GM12875 (cell line): ENCODE data around the gene SORD.

Experiments
- H3K4me3 ChIP-seq: one replicate; pipeline ENCODE4 v1.5.1; 2011; ENCODE audit warnings: low read depth, low read length, control low read depth
- TF ChIP-seq, protein P1 (sequence below): IDR thresholded peaks from 2 replicates; pipeline ENCODE4 v1.5.1; 2011; ENCODE audit warnings: low read depth, mild to moderate bottlenecking, control low read depth, inconsistent platforms, low read length, moderate library complexity, borderline replicate concordance; ENCODE audit not compliant: insufficient read depth

SORD gene

DNA sequence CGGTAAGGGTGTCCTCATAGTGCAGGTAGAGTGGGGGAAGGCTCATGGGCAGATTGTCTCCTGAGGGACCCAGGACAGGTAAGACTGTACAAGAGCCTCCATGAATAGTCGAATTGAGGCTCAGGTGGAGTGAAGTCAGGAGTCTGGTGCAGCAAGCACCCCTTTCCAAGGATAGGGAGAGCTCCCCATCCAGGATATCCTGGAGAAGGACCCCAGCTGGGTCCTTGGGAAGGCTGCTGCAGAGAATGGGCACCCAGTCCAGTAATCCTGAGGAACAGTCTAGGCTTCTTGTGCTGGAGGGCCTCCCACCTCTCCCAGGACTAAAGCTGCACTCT, 91.7 kb downstream of the SORD start:
- TF ChIP-seq, protein P1, sequence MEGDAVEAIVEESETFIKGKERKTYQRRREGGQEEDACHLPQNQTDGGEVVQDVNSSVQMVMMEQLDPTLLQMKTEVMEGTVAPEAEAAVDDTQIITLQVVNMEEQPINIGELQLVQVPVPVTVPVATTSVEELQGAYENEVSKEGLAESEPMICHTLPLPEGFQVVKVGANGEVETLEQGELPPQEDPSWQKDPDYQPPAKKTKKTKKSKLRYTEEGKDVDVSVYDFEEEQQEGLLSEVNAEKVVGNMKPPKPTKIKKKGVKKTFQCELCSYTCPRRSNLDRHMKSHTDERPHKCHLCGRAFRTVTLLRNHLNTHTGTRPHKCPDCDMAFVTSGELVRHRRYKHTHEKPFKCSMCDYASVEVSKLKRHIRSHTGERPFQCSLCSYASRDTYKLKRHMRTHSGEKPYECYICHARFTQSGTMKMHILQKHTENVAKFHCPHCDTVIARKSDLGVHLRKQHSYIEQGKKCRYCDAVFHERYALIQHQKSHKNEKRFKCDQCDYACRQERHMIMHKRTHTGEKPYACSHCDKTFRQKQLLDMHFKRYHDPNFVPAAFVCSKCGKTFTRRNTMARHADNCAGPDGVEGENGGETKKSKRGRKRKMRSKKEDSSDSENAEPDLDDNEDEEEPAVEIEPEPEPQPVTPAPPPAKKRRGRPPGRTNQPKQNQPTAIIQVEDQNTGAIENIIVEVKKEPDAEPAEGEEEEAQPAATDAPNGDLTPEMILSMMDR: no peak
- H3K4me3 ChIP-seq: no peak overlapping the region

DNA sequence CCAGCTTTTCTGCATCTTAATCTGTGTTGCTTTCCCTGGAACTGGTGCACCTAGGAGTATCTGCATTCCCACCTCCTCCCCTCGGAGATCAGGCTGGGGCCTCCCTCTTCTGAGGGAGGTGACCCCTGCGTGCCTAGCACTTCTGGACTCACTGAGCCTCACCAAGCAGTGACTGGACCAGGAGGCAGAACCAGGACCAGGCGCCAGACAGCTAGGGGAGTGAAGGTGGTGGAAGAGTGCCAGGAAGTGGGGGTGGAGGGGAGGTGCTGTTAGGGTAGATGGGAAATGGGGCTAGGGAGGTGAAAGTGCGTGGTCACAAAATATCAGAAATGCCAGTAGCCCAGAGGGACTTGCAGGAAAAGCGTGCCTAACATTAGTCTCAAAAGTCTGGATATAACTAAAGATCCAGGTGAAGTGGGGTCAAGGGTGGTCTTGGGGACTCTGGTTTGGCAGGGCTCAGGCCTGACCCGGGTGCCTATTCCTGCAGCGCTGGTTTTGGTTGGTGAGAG, 92.4 kb downstream of the SORD start:
- H3K4me3 ChIP-seq: no peak overlapping the region
- TF ChIP-seq, protein P1: no peak

DNA sequence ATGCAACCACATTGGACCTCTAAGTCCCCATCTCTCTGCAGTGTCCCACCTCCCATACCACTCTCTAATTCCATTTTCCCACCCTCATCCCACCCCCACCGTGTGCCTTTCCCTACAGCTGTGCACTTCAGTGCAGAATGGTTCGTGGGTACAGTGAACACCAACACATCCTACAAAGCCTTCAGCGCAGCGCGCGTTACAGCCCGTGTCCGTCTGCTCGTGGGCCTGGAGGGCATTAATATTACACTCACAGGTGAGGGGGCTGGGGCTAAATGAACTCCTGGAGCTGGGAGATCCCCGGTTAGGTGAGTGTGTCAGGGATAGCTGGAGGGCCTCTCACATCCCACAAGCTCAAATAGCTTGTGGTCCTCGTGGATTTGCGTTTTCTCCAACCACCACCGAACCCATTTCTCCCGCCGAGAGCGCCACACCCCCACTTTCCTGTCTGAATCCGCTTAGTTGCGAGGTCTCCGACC, 93.0 kb downstream of the SORD start:
- H3K4me3 ChIP-seq: no peak overlapping the region
- TF ChIP-seq, protein P1: no peak

DNA sequence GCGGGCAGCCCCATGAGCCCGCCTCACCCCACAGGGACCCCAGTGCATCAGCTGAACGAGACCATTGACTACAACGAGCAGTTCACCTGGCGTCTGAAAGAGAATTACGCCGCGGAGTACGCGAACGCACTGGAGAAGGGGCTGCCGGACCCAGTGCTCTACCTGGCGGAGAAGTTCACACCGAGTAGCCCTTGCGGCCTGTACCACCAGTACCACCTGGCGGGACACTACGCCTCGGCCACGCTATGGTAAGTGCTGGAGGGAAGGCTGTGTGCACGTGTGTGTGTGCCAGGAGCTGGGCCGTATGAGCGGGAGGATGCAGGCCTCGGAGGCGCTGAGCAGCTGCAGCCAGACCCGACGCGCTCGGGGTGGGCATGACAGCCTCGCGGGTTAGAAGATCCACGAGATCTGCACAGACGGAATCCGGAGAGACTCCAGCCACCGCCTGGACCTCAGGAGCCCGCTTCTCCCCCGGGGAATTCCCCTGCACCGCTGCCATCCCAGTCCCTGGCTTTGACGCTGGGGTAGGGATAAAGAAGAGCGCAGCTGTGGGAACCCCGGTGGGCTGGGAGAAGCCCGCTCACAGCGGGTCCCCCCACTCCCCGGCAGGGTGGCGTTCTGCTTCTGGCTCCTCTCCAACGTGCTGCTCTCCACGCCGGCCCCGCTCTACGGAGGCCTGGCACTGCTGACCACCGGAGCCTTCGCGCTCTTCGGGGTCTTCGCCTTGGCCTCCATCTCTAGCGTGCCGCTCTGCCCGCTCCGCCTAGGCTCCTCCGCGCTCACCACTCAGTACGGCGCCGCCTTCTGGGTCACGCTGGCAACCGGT, 93.7 kb downstream of the SORD start:
- H3K4me3 ChIP-seq: no peak overlapping the region
- TF ChIP-seq, protein P1: no peak

DNA sequence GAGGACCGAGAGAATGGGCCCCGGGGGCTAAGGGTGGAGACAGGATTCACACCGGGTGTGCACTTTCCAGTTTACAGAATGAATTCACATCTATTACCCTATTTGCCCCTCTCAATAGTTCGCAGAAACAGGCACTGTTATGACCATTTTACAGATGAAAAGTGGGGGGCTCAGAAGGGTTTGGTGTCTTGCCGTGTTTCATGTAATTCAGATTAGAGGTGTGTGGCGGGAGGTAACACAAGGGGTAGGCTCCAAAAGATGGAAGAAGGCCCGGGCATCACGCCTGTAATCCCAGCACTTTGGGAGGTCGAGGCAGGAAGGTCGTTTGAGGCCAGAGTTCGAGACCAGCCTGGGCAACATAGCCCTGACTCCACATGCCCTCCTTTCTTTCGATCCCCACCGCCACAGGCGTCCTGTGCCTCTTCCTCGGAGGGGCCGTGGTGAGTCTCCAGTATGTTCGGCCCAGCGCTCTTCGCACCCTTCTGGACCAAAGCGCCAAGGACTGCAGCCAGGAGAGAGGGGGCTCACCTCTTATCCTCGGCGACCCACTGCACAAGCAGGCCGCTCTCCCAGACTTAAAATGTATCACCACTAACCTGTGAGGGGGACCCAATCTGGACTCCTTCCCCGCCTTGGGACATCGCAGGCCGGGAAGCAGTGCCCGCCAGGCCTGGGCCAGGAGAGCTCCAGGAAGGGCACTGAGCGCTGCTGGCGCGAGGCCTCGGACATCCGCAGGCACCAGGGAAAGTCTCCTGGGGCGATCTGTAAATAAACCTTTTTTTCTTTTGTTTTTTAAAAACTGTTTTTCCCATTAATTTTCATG, 94.5 kb downstream of the SORD start:
- H3K4me3 ChIP-seq: no peak overlapping the region
- TF ChIP-seq, protein P1: no peak

DNA sequence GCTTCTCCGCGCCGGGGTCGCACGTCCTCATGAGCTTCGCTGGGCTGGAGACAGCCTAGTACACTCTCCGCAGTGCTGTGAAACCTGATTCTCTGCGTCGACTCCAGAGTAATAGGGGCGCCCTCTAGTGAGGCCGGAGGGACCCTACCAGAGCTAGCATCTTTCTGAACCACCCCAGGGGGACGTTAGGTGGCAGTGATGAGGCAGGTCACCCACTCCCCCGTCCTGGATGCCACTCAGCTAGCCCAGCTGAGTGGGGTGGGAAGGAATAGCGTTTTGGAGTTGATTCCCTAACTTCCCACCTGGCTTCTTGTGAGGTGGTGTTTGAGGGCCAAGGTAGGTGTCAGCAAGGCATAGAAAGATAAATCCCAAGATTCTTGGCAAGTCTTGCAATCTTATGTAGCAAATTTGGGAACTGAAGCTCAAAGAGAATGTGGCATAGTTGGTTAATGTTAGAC, 95.2 kb downstream of the SORD start:
- no peak overlapping the region for H3K4me3 ChIP-seq

More for the DNA sequence above, 95.2 kb downstream of the SORD start:
- TF ChIP-seq, protein P1: peak; percentile 100
